Fibroblast of skin of back (primary cell): ENCODE results near the gene HIP1.
A peak's percentile ranks its signal among the peaks of the same experiment; 100 is the strongest.
"Not testable (repeated sequence)": the region's sequence is repeated elsewhere in the genome, so short reads cannot be mapped to it uniquely, and the experiment has no call there.

ENCODE experiments used
- DNase-seq: peaks from one replicate; pipeline ENCODE4 v3.0.0-alpha.2; 2013

Gene HIP1

GRCh38 chr7:75738975-75739795, 444 bp upstream of the HIP1 start:
- DNase-seq, result peak; percentile 98

DNA sequence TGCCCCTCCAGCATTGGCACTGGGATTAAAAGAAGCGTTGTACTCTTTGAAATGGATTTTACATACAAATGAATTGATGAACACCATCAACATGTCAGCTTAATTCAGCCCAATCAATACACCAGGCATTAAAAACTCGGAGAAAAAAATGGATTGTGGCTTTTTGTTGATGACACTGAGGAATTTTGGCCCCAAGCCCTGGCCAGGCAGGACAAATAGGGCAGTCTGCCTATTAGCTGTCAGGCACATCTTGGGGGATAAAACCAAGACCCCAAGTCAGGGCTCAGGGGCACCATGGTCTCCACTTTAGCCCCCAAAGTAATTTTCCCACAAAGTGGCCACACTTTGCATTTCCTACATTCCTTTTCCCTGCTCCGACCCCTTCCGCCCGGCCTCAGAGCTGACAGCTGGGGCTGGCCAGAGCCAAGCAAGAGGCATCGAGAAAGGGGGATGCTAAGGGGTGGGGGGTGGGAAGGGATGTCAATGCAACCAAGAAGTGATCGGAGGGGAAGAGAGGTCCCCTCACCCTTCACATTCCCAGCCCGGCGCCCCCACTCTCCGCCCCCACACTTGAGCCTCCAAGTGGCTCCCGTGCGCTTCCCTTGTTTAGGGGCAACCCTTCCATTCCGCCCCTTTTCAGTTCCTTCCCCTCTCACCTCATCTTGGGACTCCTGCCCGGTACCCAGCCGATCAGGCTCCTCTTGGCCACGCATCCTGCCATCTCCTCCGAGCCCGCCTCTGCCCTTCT, 711 bp downstream of the HIP1 start:
- DNase-seq, result peak; percentile 22

- no peak for DNase-seq
Observed at GRCh38 chr7:75735581-75736350, 3.0 kb downstream of the HIP1 start.

- DNase-seq, result peak; percentile 71
Observed at GRCh38 chr7:75734586-75735458, 3.9 kb downstream of the HIP1 start.

DNA sequence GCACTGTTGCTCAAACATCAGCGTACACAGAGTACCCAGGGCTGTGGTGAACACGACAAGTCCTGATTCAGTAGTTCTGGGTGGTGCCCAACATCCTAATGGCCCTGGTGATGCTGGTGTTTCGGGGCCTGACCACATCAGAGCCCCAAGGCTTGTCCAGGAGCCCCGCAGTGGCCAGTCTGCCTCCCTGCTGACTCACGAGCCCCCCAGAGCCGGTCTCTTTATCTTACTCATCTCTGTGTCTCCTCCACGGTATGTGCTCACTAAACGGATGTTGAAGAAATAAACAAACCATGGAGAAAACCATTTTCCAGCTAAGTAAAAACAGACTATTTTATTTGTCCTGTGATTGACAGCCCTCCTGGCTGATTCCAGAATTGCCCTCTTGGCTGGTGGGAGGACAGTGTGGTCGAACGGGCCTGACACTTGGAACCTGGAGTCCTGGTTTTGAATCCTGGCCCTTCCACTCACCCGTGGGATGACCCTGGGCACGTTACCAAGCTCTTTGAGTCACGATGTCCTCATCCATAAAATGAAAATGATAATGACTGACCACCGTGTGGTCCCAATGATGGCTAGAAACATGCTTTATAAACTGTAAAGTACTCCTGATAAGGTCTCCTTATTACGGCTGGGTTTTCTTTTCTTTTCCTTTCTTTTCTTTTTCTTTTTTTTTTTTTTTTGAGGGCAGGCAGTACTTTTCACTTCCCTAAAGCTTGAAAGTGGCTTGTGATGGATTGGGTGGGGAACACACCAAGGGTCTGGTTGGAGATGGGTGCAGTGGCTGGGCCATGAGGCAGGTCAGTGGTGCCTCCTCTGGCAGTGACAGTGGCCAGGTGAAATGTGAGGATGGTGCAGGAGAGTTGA, 5.7 kb downstream of the HIP1 start:
- peak; percentile 92 for DNase-seq

DNA sequence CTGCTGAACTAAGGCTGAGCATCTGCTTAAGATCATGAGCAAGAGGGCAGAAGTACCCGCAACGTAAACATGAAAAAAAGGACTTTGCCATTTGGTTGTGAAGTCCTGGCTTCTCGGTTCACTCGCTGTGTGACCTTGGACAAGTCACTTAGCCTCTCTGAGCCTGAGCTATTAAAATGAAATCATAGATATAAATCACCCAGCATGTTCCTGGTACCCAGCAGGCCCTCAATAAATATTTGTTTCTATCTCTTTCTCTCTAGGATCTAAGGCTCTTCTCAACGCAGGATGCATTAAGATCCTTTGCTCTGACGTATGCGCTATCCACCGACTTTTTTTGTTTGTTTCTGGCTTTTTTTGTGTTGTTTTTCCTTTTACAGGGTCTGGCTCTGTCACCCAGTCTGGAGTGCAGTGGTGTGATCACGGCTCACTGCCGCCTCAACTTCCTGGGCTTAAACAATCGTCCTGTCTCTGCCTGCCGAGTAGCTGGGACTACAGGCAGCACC, 6.7 kb downstream of the HIP1 start:
- no peak for DNase-seq

DNA sequence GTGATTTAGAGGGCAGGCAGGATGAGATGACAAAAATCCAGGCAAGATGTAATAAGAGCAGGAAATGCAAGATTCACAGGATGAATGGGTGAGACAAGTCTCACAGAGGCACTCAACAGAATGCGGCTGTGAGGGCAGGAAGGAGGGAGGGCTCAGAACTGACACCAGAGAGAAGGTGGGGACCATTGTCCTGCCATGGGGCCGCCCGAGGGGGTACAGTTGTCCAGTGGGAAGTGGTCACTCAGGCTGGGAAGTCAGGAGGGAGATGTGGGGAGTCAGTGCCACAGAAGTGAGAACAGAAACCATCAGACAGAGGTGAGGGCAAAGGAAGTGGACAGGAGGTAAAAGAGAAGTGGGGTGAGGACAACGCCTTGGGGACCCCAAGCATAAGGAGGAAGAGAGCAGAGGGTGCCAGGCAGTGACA, 8.9 kb downstream of the HIP1 start:
- DNase-seq, result no peak

DNA sequence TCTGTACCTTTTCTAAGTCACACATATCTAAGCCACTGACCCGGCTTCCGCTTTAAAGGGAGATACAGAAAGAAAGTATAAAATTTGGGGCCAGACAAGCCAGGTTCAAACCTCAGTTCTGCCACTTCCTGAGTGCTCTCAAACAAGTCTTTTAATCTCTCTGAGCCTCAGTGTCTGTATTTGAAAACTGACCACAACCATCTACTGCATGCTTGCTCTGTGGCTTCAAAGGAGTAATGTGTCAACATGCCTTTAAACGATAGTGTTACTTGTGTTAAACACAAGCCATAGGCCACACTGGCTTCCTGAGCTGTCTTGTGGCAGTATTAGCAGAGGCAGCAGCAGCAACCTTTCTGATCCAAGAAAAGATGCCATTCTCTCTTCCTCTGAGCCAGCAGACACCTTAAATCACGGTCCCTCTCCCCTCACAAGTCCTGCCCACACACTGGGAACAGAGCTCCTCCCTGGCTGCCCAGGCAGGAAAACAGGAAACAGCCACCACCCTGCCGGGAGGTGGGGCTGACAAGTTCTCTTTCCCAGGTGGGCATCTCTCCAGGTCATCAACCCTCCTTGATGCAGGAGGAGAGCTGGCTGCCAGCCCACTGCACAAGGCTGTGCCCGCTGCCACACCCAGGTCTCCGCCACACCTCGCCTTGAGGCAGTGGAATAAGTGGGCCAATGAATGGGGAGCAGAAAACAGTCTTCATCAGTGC, 10.7 kb downstream of the HIP1 start:
- DNase-seq, result peak; percentile 41

- not testable (repeated sequence) for DNase-seq
Observed at GRCh38 chr7:75727351-75727750, 11.4 kb downstream of the HIP1 start.

DNA sequence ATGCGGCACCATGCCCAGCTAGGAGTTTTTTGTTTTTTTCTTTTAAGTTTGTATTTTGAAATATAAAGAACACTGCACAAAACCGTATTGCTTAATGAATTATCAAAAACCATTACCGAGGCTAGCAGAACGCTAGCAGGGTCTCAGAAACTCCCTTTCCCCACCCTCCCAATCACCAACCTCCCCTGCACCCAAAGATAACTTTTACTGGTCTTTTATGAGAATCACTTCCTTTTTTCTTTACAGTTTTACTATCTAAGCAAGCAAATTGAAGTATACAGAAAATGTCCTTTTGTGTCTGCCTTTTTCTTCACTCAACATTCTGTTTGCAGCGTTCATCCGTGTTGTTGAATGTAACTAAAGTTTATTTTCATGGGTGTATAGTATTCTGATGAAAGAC, 13.4 kb downstream of the HIP1 start:
- DNase-seq, result no peak

DNA sequence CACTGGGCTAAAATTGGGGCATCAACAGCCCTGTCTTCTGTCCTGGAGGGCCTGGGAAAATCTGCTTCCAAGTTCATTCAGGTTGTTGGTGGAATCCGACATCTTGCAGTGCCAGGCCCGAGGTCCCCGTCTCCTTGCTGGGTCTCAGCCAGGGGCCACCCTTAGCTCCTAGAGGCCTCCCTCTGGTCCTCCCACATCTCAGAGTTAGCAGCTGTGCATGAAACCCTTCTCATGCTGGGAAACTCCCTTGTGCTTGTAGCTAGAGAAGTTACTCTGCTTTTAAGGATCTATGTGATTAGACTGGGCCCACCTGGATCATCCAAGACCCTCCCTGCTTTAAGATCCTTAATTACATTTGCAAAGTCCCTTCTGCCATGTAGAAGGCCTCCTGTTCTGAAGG, 15.3 kb downstream of the HIP1 start:
- no peak for DNase-seq

DNA sequence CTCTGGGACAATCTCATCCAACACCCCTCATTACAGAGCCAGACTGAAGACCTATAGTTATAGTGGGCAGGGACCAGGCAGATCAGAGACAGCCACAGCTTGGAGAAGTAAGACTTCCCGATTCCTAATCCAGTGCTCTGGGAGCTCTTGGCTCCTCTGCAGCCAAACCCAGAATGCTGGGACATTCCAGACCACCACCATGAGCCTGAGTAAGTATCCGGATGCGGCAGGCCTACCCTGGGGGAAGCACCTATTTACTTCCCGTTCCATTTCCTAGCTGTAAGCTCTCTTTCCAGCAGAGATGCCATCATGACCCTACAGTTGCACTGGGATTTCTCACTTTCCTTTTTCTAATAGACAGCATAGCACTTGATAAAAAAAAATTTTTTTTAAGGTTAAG, 16.4 kb downstream of the HIP1 start:
- no peak for DNase-seq

DNA sequence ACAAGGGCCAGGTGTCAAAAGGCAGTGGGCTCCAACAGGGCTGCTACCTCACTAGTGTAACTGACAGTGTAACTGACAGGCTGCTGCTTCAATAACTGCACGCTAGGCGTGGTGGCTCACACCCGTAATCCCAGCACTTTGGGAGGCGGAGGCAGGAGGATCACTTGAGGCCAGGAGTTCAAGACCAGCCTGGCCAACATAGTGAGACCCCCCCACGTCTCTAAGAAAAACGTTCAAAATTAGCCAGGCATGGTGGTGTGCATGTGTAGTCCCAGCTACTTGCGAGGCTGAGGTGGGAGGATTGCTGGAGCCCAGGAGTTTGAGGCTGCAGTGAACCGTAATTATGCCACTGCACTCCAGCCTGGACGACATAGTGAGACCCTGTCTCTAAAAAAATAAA, 16.8 kb downstream of the HIP1 start:
- not testable (repeated sequence) for DNase-seq

DNA sequence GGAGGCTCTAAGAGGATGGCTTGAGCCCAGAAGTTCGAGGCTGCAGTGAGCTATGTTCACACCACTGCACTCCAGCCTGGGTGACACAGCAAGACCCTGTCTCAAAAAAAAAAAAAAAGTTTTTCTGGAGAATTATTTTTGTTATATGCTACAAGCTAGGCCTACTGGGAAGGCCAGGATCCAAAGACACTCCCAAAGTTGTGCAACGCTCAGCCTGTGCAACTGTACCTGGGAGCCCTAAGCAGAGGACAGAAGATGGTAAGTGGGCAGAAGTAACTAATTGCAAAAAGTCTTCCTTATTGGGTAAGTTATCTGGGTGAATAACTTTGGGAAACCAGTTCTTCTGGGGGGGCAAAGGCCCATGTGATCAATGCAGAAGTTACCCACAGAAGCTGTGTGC, 17.3 kb downstream of the HIP1 start:
- no peak for DNase-seq

- no peak for DNase-seq
Observed at GRCh38 chr7:75719626-75720025, 19.1 kb downstream of the HIP1 start.

GRCh38 chr7:75718390-75719031, 20.2 kb downstream of the HIP1 start:
- DNase-seq, result no peak

- DNase-seq, result peak; percentile 16
Observed at GRCh38 chr7:75717746-75718145, 21.0 kb downstream of the HIP1 start.

- DNase-seq, result peak; percentile 93
Observed at GRCh38 chr7:75716992-75717626, 21.6 kb downstream of the HIP1 start.

GRCh38 chr7:75715864-75716263, 22.9 kb downstream of the HIP1 start:
- DNase-seq, result no peak
